ENCODE measurements around the gene EMC7. TPM values are rescaled to one million over a fixed set of nuclear protein-coding genes. Genes with fewer than 3 reads are reported as not detected.

Gene EMC7
- polyA plus RNA-seq, 2 of the 4 experiments (the other 2 are of a cell fraction) = 129 to 221 TPM

DNA sequence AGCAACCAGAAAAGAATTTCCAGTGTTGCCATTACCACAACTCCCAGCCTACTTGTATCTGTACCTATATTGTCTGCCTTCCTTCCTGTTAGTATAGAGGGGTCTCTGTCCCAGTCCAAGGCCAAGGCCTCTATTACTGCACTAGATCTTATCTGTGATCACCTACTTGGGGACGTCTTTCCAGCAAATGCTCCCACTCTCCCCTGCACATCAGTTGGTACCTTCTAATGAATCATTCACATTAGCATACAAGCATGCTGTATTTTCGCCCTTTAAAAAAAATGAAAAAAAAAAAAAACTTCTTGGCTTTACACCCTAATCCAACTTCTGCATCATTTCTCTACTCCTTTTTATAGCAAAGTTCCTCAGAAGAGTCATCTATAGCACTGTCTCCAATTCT lies 57.8 kb downstream of the EMC7 start:
- 79% methylated on average over 2 of the region's 2 CpGs for WGBS (ENCODE audit: missing lambda C conversion rate)
- Histone ChIP-seq H3K4me2 (no peak overlapping the region), H3K27ac (no peak overlapping the region), H3K4me1 (peaks cover 6% of the 10 kb centered on the region; the same call in 2 of the 3 replicates), H3K9me3 (no peaks in the 10 kb centered on the region), H3K4me3 (no peak overlapping the region)
- no peak for DNase-seq (ENCODE audit: low read depth in 1 of 2, low spot score in 1 of 2)
- ChIA-PET CTCF (interaction anchor here (0.6 kb wide), 1 partner anchor 343 kb away, joined by 3 read pairs; no protein-coding TSS in a partner anchor), POLR2A (no interaction called here)
- no peak for FAIRE-seq
- no peak for ATAC-seq
- no peak for TF ChIP-seq ESRRA (IDR thresholded peaks at IDR 0.05; ENCODE audit: borderline replicate concordance, low read length)
- TF ChIP-seq ZNF302 (CRISPR knock-in tag; IDR thresholded peaks at IDR 0.05) = no peak
- no peak for TF ChIP-seq RFX5 (IDR thresholded peaks at IDR 0.05)
- no peak for TF ChIP-seq JUN (IDR thresholded peaks at IDR 0.05)
- TF ChIP-seq, protein P1, sequence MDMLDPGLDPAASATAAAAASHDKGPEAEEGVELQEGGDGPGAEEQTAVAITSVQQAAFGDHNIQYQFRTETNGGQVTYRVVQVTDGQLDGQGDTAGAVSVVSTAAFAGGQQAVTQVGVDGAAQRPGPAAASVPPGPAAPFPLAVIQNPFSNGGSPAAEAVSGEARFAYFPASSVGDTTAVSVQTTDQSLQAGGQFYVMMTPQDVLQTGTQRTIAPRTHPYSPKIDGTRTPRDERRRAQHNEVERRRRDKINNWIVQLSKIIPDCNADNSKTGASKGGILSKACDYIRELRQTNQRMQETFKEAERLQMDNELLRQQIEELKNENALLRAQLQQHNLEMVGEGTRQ (IDR thresholded peaks at IDR 0.05) = no peak
- TF ChIP-seq CBX8 (IDR thresholded peaks at IDR 0.05) = no peak
- no peak for TF ChIP-seq EP300 (IDR thresholded peaks at IDR 0.05)
- TF ChIP-seq HOXB13 (CRISPR knock-in tag; IDR thresholded peaks at IDR 0.05; ENCODE audit: low read depth) = no peak
- TF ChIP-seq, protein P2, sequence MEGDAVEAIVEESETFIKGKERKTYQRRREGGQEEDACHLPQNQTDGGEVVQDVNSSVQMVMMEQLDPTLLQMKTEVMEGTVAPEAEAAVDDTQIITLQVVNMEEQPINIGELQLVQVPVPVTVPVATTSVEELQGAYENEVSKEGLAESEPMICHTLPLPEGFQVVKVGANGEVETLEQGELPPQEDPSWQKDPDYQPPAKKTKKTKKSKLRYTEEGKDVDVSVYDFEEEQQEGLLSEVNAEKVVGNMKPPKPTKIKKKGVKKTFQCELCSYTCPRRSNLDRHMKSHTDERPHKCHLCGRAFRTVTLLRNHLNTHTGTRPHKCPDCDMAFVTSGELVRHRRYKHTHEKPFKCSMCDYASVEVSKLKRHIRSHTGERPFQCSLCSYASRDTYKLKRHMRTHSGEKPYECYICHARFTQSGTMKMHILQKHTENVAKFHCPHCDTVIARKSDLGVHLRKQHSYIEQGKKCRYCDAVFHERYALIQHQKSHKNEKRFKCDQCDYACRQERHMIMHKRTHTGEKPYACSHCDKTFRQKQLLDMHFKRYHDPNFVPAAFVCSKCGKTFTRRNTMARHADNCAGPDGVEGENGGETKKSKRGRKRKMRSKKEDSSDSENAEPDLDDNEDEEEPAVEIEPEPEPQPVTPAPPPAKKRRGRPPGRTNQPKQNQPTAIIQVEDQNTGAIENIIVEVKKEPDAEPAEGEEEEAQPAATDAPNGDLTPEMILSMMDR (IDR thresholded peaks at IDR 0.05) = no peak
- TF ChIP-seq CEBPB (IDR thresholded peaks at IDR 0.05) = no peak
- TF ChIP-seq POLR2A (IDR thresholded peaks at IDR 0.05; ENCODE audit: low read length) = no peak
- TF ChIP-seq GATA3 (IDR thresholded peaks at IDR 0.05; ENCODE audit: borderline replicate concordance) = no peak
- no peak for TF ChIP-seq ZSCAN20 (CRISPR knock-in tag; IDR thresholded peaks at IDR 0.05)
- TF ChIP-seq, protein P3, sequence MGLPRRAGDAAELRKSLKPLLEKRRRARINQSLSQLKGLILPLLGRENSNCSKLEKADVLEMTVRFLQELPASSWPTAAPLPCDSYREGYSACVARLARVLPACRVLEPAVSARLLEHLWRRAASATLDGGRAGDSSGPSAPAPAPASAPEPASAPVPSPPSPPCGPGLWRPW (IDR thresholded peaks at IDR 0.05) = no peak
- no peak for TF ChIP-seq HOXB5 (CRISPR knock-in tag; IDR thresholded peaks at IDR 0.05)
- TF ChIP-seq HDAC2 (IDR thresholded peaks at IDR 0.05) = no peak
- no peak for TF ChIP-seq TFCP2L1 (CRISPR knock-in tag; IDR thresholded peaks at IDR 0.05)

DNA sequence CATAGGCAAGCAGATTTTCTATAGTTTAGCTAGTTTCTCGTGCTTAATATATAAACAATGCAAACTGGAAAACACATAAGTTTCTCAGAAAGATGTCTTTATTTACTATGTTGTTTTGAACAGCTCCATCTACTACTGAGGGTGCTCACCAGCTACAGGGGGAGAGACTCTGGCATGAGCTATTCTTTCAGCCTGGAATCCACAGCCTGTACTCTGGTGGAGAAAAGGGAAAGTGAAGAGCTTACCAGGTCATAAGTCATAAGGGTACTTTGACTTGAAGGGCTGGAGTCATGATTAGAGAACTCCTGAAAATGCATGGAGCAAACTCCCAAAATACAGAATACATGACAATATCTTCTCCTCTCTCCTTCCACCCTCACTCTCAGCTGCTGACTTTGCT lies 58.3 kb downstream of the EMC7 start:
- Histone ChIP-seq H3K4me3 (no peak overlapping the region), H3K27ac (no peak overlapping the region), H3K4me1 (peaks cover 6% of the 10 kb centered on the region; the same call in 2 of the 3 replicates), H3K9me3 (no peaks in the 10 kb centered on the region), H3K4me2 (no peak overlapping the region)
- ChIA-PET CTCF (interaction anchor here (0.6 kb wide), 1 partner anchor 343 kb away, joined by 3 read pairs; no protein-coding TSS in a partner anchor), POLR2A (no interaction called here)
- no peak for FAIRE-seq
- 21% methylated on average over 1 of the region's 1 CpG for WGBS (ENCODE audit: missing lambda C conversion rate)
- TF ChIP-seq SREBF2 (IDR thresholded peaks at IDR 0.05) (no peak), RFX5 (IDR thresholded peaks at IDR 0.05) (no peak), CBX2 (IDR thresholded peaks at IDR 0.05; ENCODE audit: borderline replicate concordance, low read depth) (no peak), MAZ (IDR thresholded peaks at IDR 0.05; ENCODE audit: borderline replicate concordance, low read depth, low read length) (no peak), FOSL2 (IDR thresholded peaks at IDR 0.05) (no peak), FOSL2 (CRISPR knock-in tag; IDR thresholded peaks at IDR 0.05) (no peak), CHD4 (IDR thresholded peaks at IDR 0.05; ENCODE audit: borderline replicate concordance) (no peak), RNF2 (IDR thresholded peaks at IDR 0.05; ENCODE audit: borderline replicate concordance, low read depth) (no peak), EHMT2 (IDR thresholded peaks at IDR 0.05; ENCODE audit: low read depth) (no peak), CEBPB (IDR thresholded peaks at IDR 0.05) (no peak), RCOR1 (IDR thresholded peaks at IDR 0.05; ENCODE audit: low read depth, low read length) (no peak), MAFK (IDR thresholded peaks at IDR 0.05; ENCODE audit: partially characterized antibody) (no peak), SMC3 (IDR thresholded peaks at IDR 0.05) (no peak), MYC (IDR thresholded peaks at IDR 0.05; ENCODE audit: borderline replicate concordance, low read length) (no peak)
- TF ChIP-seq, protein P4, sequence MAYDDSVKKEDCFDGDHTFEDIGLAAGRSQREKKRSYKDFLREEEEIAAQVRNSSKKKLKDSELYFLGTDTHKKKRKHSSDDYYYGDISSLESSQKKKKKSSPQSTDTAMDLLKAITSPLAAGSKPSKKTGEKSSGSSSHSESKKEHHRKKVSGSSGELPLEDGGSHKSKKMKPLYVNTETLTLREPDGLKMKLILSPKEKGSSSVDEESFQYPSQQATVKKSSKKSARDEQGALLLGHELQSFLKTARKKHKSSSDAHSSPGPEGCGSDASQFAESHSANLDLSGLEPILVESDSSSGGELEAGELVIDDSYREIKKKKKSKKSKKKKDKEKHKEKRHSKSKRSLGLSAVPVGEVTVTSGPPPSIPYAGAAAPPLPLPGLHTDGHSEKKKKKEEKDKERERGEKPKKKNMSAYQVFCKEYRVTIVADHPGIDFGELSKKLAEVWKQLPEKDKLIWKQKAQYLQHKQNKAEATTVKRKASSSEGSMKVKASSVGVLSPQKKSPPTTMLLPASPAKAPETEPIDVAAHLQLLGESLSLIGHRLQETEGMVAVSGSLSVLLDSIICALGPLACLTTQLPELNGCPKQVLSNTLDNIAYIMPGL (CRISPR knock-in tag; IDR thresholded peaks at IDR 0.05; ENCODE audit: borderline replicate concordance) = no peak
- TF ChIP-seq, protein P3 (IDR thresholded peaks at IDR 0.05) = no peak
- TF ChIP-seq, protein P5, sequence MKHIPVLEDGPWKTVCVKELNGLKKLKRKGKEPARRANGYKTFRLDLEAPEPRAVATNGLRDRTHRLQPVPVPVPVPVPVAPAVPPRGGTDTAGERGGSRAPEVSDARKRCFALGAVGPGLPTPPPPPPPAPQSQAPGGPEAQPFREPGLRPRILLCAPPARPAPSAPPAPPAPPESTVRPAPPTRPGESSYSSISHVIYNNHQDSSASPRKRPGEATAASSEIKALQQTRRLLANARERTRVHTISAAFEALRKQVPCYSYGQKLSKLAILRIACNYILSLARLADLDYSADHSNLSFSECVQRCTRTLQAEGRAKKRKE (CRISPR knock-in tag; IDR thresholded peaks at IDR 0.05; ENCODE audit: low read depth) = no peak
- ATAC-seq = no peak
- DNase-seq (ENCODE audit: low read depth in 1 of 2, low spot score in 1 of 2) = no peak
